Ovary (tissue), 3 donors: ENCODE results near the gene TLX3.

Source experiments
- CTCF ChIP-seq, 3 donors: fragments of 450-650 bp in 2 of 3; fragments of 200-600 bp in 1 of 3; IDR thresholded peaks; one replicate each; pipeline versions ENCODE4 v1.5.1 to v1.8.0; 2016 to 2022; ENCODE audit warnings: antibody characterized with exemption in 3 of 3, mild to moderate bottlenecking in 1 of 3
- POLR2A ChIP-seq: fragments of 450-650 bp; IDR thresholded peaks from one replicate; pipeline ENCODE4 v1.6.1; 2017; ENCODE audit warnings: antibody characterized with exemption, mild to moderate bottlenecking, moderate library complexity
- donor health status: DM: no; HTN: no; CAD: no.

GRCh38 chr5:171268700-171269620 lies 40.1 kb upstream of the TLX3 start:
- TF ChIP-seq POLR2A (no peak), CTCF (IDR thresholded peaks at IDR 0.05) (no peak)
